HL-60 (cell line): ENCODE data around the gene PRDM15.

ENCODE experiments used
- DNase-seq, 2 experiments: peaks; one replicate each; pipeline ENCODE4 v3.0.0-alpha.2; 2010 to 2020; ENCODE audit warnings: low read depth in 1 of 2, low spot score in 1 of 2
- H3K27ac ChIP-seq: fragments of 250-450 bp; sonication (Bioruptor Pico); replicated peaks from 2 replicates; pipeline ENCODE4 v1.5.1; 2020; ENCODE audit warnings: mild to moderate bottlenecking, moderate library complexity
- H3K27me3 ChIP-seq: fragments of 250-450 bp; sonication (Bioruptor Pico); 2 replicates; pipeline ENCODE4 v1.5.1; 2021; ENCODE audit warnings: mild to moderate bottlenecking, moderate library complexity; ENCODE audit not compliant: insufficient read depth, poor library complexity, severe bottlenecking
- H3K4me3 ChIP-seq: replicated peaks from 2 replicates; pipeline ENCODE4 v1.5.1; 2011; ENCODE audit warnings: mild to moderate bottlenecking, control low read depth, low read length; ENCODE audit not compliant: insufficient read depth
- GABPA ChIP-seq: IDR thresholded peaks from 2 replicates; pipeline ENCODE4 v1.6.1; 2012; ENCODE audit warnings: low read depth
- POLR2AphosphoS5 ChIP-seq: IDR thresholded peaks from 2 replicates; pipeline ENCODE4 v1.6.1; 2012; ENCODE audit warnings: low read depth
- SPI1 ChIP-seq: IDR thresholded peaks from 2 replicates; pipeline ENCODE4 v1.6.1; 2012; ENCODE audit warnings: low read depth, mild to moderate bottlenecking, borderline replicate concordance
- TF ChIP-seq, protein P1 (sequence below): IDR thresholded peaks from 2 replicates; pipeline ENCODE4 v1.6.1; 2012; ENCODE audit warnings: low read depth; ENCODE audit not compliant: insufficient replicate concordance
- TF ChIP-seq, protein P2 (sequence below): IDR thresholded peaks from one replicate; pipeline ENCODE4 v1.5.1; 2011; ENCODE audit warnings: low read length, control low read depth, inconsistent platforms; ENCODE audit not compliant: insufficient read depth

The PRDM15 gene

DNA sequence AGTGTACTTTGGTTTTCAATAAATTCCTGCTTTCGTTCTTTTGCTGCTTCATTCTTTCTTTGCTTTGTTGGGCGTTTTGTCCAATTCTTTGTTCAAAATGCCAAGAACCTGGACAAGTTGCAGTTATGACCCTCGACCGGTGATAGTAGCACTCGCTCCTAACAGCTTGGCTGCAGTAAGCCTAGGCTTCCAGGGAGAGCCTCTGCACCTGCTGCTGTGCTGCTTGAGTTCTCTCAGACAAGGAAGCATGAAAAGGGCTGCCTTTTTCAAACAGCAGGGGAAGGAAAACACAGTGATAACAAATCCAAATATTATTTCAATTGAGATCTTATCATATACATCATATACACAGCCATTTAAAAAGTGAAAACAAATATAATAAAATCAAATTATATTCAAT lies 99.5 kb downstream of the PRDM15 start:
- TF ChIP-seq SPI1 (no peak), GABPA (no peak), POLR2AphosphoS5 (no peak)
- TF ChIP-seq, protein P1, sequence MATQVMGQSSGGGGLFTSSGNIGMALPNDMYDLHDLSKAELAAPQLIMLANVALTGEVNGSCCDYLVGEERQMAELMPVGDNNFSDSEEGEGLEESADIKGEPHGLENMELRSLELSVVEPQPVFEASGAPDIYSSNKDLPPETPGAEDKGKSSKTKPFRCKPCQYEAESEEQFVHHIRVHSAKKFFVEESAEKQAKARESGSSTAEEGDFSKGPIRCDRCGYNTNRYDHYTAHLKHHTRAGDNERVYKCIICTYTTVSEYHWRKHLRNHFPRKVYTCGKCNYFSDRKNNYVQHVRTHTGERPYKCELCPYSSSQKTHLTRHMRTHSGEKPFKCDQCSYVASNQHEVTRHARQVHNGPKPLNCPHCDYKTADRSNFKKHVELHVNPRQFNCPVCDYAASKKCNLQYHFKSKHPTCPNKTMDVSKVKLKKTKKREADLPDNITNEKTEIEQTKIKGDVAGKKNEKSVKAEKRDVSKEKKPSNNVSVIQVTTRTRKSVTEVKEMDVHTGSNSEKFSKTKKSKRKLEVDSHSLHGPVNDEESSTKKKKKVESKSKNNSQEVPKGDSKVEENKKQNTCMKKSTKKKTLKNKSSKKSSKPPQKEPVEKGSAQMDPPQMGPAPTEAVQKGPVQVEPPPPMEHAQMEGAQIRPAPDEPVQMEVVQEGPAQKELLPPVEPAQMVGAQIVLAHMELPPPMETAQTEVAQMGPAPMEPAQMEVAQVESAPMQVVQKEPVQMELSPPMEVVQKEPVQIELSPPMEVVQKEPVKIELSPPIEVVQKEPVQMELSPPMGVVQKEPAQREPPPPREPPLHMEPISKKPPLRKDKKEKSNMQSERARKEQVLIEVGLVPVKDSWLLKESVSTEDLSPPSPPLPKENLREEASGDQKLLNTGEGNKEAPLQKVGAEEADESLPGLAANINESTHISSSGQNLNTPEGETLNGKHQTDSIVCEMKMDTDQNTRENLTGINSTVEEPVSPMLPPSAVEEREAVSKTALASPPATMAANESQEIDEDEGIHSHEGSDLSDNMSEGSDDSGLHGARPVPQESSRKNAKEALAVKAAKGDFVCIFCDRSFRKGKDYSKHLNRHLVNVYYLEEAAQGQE = no peak
- TF ChIP-seq, protein P2, sequence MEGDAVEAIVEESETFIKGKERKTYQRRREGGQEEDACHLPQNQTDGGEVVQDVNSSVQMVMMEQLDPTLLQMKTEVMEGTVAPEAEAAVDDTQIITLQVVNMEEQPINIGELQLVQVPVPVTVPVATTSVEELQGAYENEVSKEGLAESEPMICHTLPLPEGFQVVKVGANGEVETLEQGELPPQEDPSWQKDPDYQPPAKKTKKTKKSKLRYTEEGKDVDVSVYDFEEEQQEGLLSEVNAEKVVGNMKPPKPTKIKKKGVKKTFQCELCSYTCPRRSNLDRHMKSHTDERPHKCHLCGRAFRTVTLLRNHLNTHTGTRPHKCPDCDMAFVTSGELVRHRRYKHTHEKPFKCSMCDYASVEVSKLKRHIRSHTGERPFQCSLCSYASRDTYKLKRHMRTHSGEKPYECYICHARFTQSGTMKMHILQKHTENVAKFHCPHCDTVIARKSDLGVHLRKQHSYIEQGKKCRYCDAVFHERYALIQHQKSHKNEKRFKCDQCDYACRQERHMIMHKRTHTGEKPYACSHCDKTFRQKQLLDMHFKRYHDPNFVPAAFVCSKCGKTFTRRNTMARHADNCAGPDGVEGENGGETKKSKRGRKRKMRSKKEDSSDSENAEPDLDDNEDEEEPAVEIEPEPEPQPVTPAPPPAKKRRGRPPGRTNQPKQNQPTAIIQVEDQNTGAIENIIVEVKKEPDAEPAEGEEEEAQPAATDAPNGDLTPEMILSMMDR = no peak
- H3K27ac ChIP-seq = no peak overlapping the region
- no peaks in the 10 kb centered on the region for H3K27me3 ChIP-seq
- H3K4me3 ChIP-seq = no peak overlapping the region
- no peak for DNase-seq

- H3K27me3 ChIP-seq = peaks cover 3% of the 10 kb centered on the region
- DNase-seq = no peak
- no peak overlapping the region for H3K27ac ChIP-seq
- no peak overlapping the region for H3K4me3 ChIP-seq
- no peak for TF ChIP-seq SPI1
- TF ChIP-seq, protein P1 = no peak
- no peak for TF ChIP-seq GABPA
- no peak for TF ChIP-seq POLR2AphosphoS5
- TF ChIP-seq, protein P2 = no peak
These were observed 100.1 kb downstream of the PRDM15 start for GRCh38 chr21:41778930-41779600.

DNA sequence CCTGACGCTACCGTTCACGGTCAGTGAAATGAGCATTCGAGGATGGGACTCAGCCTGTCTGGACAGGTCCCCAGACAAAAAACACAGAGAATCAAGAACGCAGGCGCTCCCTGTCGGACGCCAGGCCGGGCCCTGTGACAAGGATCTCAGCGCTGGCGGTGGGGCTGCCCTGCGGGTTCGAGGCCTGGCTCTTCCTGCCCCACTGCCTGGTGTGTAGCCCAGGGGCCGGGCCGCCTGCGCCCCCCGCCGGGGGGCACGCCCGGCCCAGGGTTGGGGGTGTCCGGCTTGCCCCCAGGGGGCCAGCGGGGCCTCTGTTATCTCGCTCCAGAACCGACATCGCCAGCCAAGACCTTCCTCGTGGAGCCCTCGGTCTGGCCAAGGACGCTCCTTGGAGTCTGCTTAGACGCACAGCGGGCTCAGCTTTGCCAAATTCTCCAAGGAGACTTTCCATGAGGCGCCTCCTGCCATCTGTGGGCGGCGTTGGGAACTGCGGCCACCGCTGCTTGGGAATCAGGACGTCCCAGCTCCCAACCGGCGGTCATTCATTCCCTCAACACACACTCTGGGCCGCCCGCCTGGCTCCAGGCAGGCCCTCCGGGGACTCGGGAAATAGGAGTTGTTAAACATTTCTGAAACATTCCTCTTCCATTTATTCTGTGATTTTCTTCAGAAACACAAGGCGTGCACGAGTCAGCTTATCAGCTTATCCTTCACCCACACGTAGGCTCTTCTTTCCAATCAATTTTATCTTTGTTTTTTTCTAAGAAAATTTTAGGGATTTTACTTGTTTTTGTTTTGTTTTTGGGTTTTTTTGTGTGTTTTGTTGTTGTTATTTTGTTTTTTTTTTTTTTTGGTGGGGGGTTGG lies 101.0 kb downstream of the PRDM15 start:
- peak in 1 of 2 experiments; percentile 26 for DNase-seq
- Histone ChIP-seq H3K4me3 (no peak overlapping the region), H3K27me3 (peaks cover 6% of the 10 kb centered on the region), H3K27ac (no peak overlapping the region)
- TF ChIP-seq, protein P1 = no peak
- TF ChIP-seq, protein P2 = no peak
- TF ChIP-seq GABPA (no peak), POLR2AphosphoS5 (no peak), SPI1 (no peak)
